GM18502 (cell line): ENCODE measurements around the gene TTC24.
"Not testable (repeated sequence)": the region's sequence is repeated elsewhere in the genome, so short reads cannot be mapped to it uniquely, and the experiment has no call there.

Experiments
- ATAC-seq: cut with Tn5 transposase; IDR thresholded peaks from one replicate; pipeline ENCODE4 v1.9.1; 2021; ENCODE audit warnings: mild to moderate bottlenecking; ENCODE audit not compliant: unreplicated experiment, poor library complexity

TTC24 gene

DNA sequence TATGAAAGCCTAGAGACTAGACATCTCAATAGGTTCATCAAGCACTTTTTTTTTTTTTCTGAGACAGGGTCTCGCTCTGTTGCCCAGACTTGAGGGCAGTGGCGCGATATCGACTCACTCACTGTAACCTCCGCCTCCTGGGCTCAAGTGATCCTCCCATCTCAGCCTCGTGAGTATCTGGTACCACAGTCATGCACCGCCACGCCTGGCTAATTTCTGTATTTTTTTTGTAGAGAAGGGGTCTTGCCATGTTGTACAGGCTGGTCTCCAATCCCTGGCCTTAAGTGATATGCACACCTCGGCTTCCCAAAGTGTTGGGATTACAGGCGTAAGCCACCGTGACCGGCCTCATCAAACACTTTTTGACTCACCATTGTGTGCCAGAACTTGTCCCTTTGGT, 22.4 kb downstream of the TTC24 start:
- ATAC-seq: peak; percentile 22

DNA sequence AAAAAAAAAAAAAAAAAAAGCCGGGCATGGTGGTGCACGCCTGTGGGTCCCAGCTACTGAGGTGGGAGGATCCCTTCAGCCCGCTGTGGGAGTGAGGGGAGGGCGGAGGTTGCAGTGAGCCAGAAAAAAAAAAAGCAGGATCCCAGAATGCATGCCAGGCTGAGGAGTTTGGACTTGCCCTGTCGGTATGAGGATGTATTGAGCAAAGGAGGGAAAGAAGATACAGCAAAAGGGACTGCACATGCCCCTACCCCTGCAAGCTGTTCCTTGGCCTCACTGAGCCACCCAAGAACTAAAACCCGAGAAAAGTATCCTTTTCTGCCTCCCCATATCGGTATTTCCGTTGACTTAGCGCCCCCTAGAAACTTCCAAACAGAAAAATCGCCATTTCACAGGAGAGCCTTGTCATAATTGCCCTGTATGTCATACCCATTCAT, 23.1 kb downstream of the TTC24 start:
- no peak for ATAC-seq

GRCh38 chr1:156607344-156607743, 27.8 kb downstream of the TTC24 start:
- ATAC-seq: not testable (repeated sequence)

GRCh38 chr1:156608036-156608674, 28.6 kb downstream of the TTC24 start:
- no peak for ATAC-seq

DNA sequence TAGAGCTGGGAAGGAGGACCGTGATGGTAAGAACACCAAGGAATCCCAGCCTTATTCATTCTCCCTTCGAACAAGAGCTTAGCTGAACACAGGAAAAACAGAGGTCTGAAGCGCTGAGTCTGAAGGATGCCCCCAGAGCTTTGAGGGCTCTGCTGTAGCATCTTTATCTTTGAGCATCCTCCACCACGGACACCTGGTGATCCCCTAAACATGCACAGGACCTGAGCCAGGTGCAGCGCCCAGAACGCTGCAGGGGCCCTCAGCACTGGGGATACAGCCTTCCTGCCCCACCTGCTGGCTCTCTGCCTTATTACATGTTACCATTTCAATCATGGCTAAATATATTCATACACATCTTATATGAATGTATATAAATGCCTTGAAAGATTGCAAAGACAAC, 29.5 kb downstream of the TTC24 start:
- ATAC-seq: no peak

DNA sequence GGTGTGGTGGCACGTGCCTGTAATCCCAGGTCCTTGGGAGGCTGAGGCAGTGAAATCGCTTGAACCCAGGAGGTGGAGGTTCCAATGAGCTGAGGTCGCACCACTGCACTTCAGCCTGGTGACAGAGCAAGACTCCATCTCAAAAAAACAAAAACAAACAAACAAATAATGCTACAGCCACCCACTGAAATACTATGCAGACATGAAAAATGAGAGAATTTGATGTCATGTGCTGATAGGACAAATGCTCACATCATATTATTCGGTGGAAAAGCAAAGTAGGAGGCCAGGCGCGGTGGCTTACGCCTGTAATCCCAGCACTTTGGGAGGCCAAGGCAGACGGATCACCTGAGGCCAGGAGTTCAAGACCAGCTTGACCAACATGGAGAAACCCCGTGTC, 30.5 kb downstream of the TTC24 start:
- ATAC-seq: not testable (repeated sequence)

GRCh38 chr1:156612666-156613065, 33.1 kb downstream of the TTC24 start:
- no peak for ATAC-seq

DNA sequence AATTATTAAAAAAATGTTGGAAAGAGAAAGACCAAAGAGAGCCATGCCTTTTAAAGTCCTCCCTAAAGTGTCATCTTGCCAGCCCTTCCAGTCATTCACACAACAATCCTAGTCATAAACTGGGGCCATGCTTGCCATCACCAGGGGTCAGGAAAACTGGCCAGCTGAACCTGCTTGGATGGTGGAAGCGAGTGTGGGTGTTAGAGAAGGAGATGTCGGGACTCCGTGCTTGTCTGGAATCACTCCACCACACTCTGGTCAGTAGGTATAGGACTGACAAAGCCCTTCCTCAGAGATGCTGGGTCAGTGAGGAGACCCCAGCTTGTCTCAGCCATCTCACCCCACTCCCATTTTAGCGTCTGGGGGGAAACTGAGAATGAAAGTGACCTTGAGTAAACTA, 36.4 kb downstream of the TTC24 start:
- no peak for ATAC-seq

GRCh38 chr1:156616463-156616862, 36.9 kb downstream of the TTC24 start:
- no peak for ATAC-seq

- ATAC-seq: no peak
These were observed 39.5 kb downstream of the TTC24 start, which contains the start of gene HAPLN2 for GRCh38 chr1:156618853-156619581. HAPLN2 (plus strand) TSS chr1:156619415; CDS start chr1:156623491, 4,076 bp downstream.

GRCh38 chr1:156619582-156619955, 40.0 kb downstream of the TTC24 start:
- ATAC-seq: no peak

GRCh38 chr1:156622581-156623297, 43.2 kb downstream of the TTC24 start:
- no peak for ATAC-seq

DNA sequence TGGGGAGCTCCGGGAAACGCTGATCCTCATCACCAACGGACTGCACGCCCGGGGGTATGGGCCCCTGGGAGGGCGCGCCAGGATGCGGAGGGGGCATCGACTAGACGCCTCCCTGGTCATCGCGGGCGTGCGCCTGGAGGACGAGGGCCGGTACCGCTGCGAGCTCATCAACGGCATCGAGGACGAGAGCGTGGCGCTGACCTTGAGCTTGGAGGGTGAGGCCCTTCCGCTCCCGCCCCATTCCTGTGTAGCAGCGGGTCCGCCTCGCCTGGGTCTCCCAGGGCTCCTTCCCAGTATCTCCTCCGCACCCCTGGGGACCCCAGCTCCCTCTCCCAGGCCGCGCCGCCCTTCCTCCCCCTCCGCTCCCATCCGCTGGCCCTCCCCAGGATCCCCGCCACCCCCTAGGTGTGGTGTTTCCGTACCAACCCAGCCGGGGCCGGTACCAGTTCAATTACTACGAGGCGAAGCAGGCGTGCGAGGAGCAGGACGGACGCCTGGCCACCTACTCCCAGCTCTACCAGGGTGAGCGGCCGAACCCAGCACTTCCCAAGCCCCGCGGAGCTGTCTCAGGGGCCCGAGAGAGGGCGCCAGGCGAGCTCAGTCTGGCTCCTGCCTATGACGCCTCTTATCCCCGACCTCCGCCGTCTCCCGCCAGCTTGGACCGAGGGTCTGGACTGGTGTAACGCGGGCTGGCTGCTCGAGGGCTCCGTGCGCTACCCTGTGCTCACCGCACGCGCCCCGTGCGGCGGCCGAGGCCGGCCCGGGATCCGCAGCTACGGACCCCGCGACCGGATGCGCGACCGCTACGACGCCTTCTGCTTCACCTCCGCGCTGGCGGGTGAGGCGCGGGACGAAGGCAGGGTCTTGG, 44.7 kb downstream of the TTC24 start:
- ATAC-seq: no peak

- ATAC-seq: no peak
These were observed 45.4 kb downstream of the TTC24 start for GRCh38 chr1:156624814-156625435.

DNA sequence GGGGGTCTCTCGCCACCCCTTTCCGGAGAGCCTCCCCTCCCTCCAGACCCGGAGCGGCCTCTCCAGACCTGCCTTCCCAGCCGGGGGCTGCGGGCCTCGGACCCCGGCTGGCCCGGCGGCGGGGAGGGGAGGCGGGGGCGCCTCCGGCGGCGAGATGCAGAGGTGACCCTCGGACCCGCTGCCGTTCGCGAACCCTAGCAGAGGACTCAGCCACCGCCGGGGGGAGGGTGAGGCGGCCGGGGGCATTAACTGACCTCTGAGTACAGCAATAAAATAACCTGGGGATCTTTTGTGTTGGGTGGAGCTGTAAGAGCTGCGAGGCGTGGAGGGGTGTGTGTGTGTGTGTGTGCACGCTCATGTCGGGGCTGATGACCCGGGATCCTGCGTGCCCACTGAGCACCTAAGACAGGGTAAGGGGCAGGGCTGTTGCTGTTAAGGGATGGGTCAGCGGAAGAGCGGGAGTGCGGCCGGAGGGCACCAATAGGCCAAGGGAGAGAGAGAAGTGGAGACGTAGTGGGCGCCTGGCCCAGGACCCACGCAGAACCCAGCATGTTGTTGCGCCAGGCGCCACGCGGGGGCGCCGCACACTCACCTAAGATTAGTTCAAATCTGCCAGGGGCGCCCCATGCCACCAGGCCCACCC, 46.0 kb downstream of the TTC24 start:
- ATAC-seq: no peak

DNA sequence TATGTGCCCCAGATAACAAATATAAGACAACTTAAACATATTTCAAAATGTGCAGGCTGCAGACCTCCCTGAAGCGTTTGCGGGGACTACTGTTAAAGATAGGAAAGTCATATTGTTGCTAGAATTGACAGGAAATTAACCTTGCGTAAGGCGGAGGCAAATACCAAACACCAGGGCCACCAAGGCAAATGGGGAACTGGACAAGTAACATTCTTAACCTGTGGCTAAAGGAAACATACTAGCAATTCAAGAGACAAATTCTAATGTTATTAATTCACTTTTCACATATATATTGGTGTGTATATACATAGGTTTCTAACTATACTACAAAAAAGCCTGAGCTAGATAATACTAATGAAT, 46.5 kb downstream of the TTC24 start:
- ATAC-seq: no peak

DNA sequence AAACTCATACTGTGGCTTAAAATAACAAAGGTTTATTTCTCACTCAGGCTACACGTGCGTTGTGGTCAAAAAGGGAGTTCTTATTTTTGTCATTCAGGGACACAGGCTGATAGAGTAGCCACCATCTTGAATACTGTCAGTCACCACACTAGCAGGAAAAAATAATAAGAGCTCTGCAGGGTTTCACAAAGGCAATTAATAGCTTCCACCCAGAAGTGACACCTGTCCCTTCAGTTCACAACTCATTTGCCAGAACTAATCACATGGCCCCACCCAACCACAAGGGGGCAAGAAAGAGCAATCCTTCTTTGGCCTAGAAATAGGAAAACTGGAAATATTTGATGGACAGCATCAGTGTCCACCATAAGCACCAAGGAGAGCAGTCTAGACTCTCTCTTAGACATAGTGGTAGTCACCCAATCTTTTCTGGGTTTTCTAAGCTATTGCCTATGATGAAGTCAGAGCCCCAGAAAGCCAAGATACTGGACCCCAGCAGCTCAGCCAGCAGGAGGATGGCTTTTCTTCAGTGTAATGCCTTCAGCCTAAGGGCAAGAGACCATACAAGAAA, 47.9 kb downstream of the TTC24 start:
- ATAC-seq: no peak

DNA sequence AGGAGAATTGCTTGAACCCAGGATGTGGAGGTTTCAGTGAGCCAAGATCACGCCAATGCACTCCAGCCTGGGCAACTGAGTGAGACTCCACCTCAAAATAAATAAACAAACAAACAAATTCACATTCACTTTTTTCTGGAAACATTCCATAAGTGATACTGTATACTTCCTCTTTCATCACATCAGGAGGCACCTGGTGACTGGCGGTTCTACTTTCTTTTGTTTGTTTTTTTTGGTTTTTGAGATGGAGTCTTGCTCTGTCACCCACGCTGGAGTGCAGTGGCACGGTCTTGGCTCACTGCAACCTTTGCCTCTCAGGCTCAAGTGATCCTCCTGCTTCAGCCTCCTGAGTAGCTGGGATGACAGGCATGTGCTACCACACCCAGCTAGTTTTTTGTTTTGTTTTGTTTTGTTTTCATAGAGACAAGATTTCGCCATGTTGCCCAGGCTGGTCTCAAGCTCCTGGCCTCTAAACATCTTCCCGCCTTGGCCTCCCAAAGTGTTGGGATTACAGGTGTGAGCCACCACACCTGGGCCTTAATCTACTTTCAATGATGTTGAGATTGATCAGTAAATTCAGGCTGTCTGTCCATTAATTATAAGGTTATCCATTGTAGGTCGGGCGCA, 50.4 kb downstream of the TTC24 start:
- no peak for ATAC-seq

DNA sequence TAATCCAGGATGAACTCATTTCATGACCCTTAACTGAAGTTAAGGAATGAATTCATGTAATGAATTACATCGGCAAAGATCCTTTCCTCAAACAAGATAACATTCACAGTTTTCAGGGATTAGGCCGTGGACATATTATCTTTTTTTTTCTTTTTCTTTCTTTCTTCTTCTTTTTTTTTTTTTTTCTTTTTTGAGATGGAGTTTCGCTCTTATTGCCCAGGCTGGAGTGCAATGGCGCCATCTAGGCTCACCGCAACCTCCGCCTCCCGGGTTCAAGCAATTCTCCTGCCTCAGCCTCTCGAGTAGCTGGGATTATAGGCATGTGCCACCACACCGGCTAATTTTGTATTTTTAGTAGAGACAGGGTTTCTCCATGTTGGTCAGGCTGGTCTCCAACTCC, 51.6 kb downstream of the TTC24 start:
- not testable (repeated sequence) for ATAC-seq
